Breast epithelium (tissue), 3 donors: Measurements from ENCODE around the gene KRTAP10-1.

Experiments used
- CTCF ChIP-seq, 3 donors: fragments of 450-650 bp; IDR thresholded peaks; one replicate each; pipeline ENCODE4 v1.5.1; 2016 to 2017; ENCODE audit warnings: antibody characterized with exemption in 3 of 3, mild to moderate bottlenecking in 3 of 3, moderate library complexity in 3 of 3
- POLR2A ChIP-seq: fragments of 450-650 bp; IDR thresholded peaks from one replicate; pipeline ENCODE4 v1.6.1; 2016; ENCODE audit warnings: antibody characterized with exemption, mild to moderate bottlenecking, moderate library complexity

GRCh38 chr21:44520326-44521300 lies 19.4 kb downstream of the KRTAP10-1 start:
- TF ChIP-seq POLR2A: no peak
- TF ChIP-seq CTCF (IDR thresholded peaks at IDR 0.05): no peak
